ENCODE data around the gene RPUSD3.
"Not testable (repeated sequence)": the region's sequence is repeated elsewhere in the genome, so short reads cannot be mapped to it uniquely, and the experiment has no call there.

The RPUSD3 gene

DNA sequence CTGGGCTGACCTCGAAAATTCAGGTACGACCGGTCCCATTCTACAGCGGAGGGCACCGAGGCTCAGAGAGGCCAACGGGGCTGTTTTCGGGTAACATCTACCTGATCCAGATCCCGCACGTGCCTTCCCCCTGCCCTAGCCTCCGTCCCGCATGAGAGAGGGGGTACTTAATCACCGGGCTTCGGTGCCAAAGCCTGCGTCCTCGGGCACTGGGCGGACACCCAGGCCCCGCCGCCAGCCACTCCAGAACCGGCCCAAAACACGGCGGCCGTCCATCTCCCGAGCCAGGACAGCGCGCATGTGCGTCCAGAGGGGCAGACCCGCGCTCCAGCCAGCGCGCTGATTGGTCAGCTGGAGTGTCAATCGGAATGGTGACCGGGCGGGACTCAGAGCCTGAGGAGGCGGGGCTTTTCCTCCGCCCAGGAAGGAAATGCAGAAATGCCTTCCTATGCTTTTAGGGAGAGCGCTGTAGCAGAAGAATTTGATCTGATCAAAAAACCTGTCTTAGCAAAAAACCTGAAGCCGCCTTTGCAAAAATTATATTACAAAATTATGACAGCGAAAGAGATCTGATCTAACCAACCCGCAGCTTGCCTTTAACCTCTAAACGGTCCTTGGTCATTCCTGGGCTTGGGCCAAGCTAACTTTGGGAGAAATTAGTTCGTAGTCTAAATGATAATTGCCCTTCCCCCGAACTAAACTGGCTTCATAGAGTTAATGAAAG, at the start of gene RPUSD3:
RPUSD3 (minus strand) TSS at position 294 of the 724 bp plus-strand sequence; CDS start at position 276, 18 bp downstream.
- peak; percentile 95 for DNase-seq

GRCh38 chr3:9891072-9891622, 47.3 kb upstream of the RPUSD3 start:
- no peak for DNase-seq

GRCh38 chr3:9890249-9891071, 46.7 kb upstream of the RPUSD3 start, which contains the start of gene JAGN1:
Gene JAGN1, plus strand, starts transcription at chr3:9890610. Its CDS starts 113 bp downstream, at chr3:9890723.
- peak; percentile 91 for DNase-seq

GRCh38 chr3:9889405-9889804, 45.6 kb upstream of the RPUSD3 start:
- DNase-seq = no peak

DNA sequence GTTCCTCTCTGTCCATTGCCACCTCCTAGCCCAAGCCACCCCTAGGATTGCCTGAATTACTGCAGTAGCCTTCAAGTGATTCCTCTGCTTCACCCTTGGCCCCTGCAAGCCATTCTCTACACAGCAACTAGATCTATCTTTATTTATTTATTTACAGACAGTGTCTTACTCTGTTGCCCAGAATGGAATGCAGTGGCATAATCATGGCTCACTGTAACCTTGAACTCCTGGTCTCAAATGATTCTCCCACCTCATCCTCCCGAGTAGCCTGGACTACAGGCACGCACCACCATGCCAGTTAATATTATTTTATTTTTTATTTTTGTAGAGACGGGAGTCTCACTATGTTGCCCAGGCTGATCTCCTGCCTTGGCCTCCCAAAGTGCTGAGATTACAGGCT, 44.7 kb upstream of the RPUSD3 start:
- no peak for DNase-seq

DNA sequence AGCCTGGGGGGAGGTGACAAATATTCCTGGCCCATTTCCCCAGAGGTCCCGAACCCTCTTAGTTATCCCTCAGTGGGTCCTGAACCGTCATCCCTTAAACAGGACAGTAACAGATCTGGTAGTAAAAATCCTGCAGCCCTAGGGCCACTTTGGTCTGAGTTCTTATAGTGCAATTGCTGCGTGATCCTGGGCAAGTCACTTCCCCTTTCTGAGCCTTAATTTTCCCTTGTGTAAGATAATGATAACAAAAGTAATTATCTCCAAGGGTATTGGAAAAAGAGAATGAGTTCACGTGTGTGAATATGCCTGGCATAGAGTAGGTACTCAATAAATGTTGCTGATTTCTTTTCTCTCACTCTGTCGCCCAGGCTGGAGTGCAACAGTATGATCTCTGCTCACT, 43.7 kb upstream of the RPUSD3 start:
- no peak for DNase-seq

- no peak for DNase-seq
These were observed 42.5 kb upstream of the RPUSD3 start for GRCh38 chr3:9886328-9886727.

GRCh38 chr3:9884555-9885165, 40.9 kb upstream of the RPUSD3 start:
- no peak for DNase-seq

- DNase-seq = no peak
These were observed 40.1 kb upstream of the RPUSD3 start for GRCh38 chr3:9883706-9884554.

GRCh38 chr3:9881441-9881840, 37.6 kb upstream of the RPUSD3 start:
- DNase-seq = no peak

GRCh38 chr3:9879830-9880549, 36.2 kb upstream of the RPUSD3 start, which contains the start of gene CIDEC:
Gene CIDEC, minus strand, starts transcription at chr3:9880253. Its CDS starts 1,767 bp downstream, at chr3:9878486.
- no peak for DNase-seq

- DNase-seq = no peak
These were observed 34.9 kb upstream of the RPUSD3 start for GRCh38 chr3:9878700-9879099.

- no peak for DNase-seq
These were observed 33.2 kb upstream of the RPUSD3 start for GRCh38 chr3:9876991-9877390.

DNA sequence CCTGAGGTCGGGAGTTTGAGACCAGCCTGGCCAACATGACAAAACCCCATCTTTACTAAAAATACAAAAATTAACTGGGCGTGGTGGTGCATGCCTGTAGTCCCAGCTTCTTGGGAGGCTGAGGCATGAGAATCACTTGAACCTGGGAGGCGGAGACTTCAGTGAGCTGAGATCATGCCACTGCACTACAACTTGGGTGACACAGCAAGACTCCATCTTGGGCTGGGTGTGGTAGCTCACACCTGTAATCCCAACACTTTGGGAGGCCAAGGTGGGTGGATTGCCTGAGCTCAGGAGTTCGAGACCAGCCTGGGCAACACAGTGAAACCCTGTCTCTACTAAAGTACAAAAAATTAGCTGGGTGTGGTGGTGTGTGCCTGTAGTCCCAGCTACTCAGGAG, 32.4 kb upstream of the RPUSD3 start:
- not testable (repeated sequence) for DNase-seq

DNA sequence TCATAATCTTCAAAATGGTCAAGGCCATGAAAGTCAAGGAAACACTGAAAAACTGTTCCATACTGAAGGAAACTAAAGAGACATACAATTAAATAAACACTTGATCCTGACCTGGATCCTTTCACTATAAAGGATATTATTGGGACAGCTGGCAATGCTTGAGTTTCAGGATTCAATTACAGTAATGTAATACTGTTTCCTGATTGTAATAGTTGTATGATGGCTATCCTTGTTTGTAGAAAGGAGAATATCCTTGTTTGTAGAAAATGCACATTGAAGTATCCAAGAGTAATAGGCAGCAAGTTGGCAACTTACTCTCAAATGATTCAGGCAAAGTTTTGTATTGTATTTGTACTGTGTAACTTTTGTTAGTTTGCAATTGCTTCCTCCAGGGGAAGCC, 31.6 kb upstream of the RPUSD3 start:
- DNase-seq = no peak

DNA sequence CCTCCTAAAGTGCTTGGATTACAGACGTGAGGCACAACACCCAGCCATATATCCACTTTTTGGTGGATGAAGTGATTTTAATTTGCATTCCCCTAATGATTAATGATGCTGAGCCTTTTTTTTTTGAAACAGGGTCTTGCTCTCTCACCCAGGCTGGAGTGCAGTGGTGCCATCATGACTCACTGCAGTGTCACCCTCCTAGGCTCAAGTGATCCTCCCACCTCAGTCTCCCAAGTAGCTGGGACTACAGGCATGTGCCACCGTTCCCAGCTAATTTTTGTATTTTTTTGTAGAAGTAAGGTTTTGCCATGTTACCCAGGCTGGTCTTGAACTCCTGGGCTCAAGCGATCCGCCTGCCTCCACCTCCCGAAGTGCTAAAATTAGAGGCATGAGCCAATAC, 28.3 kb upstream of the RPUSD3 start:
- not testable (repeated sequence) for DNase-seq

GRCh38 chr3:9870978-9871377, 27.2 kb upstream of the RPUSD3 start:
- no peak for DNase-seq

DNA sequence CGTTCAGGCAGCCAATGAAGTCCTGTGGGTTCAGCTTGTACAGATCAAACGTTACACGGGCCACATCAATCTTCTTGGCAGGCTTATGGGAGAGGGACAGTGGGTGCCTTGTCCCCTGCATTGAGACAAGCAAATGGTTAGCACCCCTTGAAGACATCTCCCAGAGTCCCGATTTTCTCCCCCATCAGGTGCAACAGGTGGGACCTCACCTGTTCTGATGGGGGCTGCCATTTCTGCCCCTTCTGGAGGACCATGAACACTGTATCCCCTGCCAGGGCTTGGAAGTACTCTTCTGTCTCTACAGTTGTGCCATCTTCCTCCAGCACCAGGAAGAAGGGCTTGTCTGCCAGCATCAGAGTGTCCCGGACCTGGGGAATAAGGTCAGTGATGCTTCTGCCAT, 26.1 kb upstream of the RPUSD3 start:
- DNase-seq = no peak

GRCh38 chr3:9867106-9867505, 23.3 kb upstream of the RPUSD3 start:
- no peak for DNase-seq

- no peak for DNase-seq
These were observed 22.8 kb upstream of the RPUSD3 start for GRCh38 chr3:9866639-9867038.

DNA sequence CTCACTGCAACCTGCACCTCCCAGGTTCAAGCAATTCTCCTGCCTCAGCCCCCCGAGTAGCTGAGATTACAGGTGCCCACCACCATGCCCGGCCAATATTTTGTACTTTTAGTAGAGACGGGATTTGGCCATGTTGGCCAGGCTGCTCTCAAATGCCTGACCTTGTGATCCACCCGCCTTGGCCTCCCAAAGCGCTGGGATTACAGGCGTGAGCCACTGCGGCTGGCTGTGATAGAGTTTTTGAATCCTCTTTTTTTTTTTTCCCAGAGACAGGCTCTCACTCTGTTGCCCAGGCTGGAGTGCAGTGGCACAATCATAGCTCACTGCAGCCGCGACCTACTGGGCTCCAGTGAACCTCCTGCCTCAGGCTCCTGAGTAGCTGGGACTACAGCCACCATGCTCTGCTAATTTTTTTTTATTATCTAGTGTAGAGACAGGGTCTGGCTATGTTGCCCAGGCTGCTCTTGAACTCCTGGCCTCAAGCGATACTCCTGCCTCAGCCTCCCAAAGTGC, 21.4 kb upstream of the RPUSD3 start:
- DNase-seq = not testable (repeated sequence)

Measured in activated naive CD4-positive, alpha-beta T cell treated with Interleukin-2 at 50 U/mL for 16 hours (primary cell).